GM10248 (cell line): ENCODE measurements around the gene TEKT5.

ENCODE experiments used
- CTCF ChIA-PET: fragments of 300-600 bp; sonication (Branson Sonifier 250); formaldehyde crosslinking; extraction: SDS; loops from one replicate; lab custom pipeline; 2021; ENCODE audit warnings: antibody characterized with exemption; lab: Yijun Ruan, JAX
- POLR2A ChIA-PET: fragments of 350-650 bp; sonication (Branson Sonifier 250); formaldehyde crosslinking; extraction: SDS; loops from one replicate; lab custom pipeline; 2020; ENCODE audit warnings: antibody characterized with exemption; lab: Yijun Ruan, JAX
- DNase-seq: peaks from one replicate; pipeline ENCODE4 v3.0.0; 2012; ENCODE audit errors: extremely low spot score
- TF ChIP-seq, protein P1 (sequence below): IDR thresholded peaks from 2 replicates; pipeline ENCODE4 v1.5.1; 2012; ENCODE audit warnings: mild to moderate bottlenecking, low read depth; ENCODE audit errors: extremely low read depth, missing control alignments, control extremely low read depth

The TEKT5 gene

DNA sequence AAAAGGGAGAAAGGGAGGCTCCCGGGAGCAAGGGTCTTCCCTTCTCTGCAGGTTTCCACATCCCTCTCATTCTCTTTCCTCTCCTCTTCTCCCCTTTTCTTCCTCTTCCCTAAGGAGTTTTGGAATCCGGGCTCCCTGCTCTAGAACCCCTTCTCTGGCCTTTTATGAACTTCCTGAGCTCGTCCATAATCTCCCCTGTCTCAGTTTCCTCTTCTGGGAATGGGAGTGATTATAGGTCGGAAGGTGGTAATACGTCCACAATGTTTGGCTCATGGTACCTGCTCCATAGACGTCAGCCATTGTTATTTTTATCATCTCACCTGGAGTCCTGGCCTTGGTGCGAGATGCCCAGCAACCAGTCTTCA, 113.9 kb downstream of the TEKT5 start:
- ChIA-PET CTCF (no interaction called here), POLR2A (no interaction called here)
- TF ChIP-seq, protein P1, sequence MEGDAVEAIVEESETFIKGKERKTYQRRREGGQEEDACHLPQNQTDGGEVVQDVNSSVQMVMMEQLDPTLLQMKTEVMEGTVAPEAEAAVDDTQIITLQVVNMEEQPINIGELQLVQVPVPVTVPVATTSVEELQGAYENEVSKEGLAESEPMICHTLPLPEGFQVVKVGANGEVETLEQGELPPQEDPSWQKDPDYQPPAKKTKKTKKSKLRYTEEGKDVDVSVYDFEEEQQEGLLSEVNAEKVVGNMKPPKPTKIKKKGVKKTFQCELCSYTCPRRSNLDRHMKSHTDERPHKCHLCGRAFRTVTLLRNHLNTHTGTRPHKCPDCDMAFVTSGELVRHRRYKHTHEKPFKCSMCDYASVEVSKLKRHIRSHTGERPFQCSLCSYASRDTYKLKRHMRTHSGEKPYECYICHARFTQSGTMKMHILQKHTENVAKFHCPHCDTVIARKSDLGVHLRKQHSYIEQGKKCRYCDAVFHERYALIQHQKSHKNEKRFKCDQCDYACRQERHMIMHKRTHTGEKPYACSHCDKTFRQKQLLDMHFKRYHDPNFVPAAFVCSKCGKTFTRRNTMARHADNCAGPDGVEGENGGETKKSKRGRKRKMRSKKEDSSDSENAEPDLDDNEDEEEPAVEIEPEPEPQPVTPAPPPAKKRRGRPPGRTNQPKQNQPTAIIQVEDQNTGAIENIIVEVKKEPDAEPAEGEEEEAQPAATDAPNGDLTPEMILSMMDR: no peak
- DNase-seq: no peak

DNA sequence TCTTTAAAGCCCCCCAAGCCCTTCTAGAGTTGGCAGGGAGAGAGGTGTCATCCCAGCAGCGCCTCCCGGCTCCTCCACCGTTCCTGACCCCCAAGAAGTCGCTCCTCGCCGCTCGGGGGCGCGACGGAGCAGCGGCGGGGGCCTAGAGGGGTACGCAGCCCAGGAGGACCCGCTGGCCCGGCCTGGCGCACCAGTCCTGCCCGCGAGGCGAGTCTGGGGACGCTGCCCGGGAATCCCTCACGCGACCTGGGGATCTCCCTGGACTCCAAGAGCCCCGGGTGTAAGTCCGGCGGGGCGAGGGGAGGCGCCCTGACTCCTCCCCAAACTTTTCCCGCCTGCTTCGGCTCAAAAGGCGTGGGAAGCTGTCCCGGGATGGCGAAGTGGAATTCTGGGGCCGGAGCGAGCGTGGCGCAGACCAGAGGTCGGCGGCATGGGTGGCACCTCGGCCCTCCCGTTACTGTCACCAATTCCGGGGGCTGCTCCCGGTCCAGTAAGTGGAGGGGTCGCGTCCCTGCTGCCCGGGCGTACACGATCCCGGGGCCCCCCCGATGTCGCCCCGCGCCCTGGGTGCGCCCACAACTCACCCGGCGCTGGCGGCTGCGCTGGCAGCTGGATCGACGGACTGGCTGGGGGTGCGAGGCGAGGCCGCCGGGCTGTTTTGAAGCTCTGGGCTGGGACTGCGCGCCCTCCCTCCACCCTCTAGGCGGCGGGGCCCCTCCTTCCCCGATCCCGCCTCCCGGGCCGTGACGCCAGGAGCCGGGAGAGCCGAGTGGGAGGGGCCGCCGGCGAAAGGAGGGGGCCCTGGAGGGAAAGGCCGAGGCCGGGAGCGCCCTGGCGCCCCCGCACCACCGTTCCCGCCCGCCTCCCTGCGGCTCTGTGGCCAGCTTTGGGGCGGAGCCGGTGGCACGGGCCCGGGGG, 114.5 kb downstream of the TEKT5 start, which contains the start of gene EMP2:
TSS of gene EMP2 (minus strand) at position 634 of the 918 bp plus-strand sequence. CDS start 32,981 bp downstream, outside the sequence.
- DNase-seq: peak; percentile 52
- TF ChIP-seq, protein P1: peak; percentile 46
- CTCF ChIA-PET: no interaction called here
- POLR2A ChIA-PET: no interaction called here

DNA sequence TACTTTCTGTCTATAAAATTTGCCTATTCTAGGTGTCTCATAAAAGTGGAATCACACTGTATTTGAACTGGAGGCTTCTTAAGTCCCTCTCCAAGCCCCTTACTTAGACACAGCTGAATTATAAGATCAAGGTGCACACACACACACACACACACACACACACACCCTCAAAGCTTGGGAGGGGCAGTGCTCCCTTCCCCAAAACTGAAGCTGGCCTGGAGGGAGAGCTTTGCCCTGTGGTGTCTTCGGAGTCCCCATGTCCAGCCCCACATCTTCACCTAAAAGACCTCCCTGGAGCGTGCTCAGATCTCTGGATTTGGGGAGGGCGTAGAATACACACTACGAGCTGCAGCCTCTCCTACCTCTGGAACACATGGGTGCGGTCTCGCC, 115.2 kb downstream of the TEKT5 start:
- TF ChIP-seq, protein P1: no peak
- CTCF ChIA-PET: no interaction called here
- no peak for DNase-seq
- POLR2A ChIA-PET: no interaction called here

DNA sequence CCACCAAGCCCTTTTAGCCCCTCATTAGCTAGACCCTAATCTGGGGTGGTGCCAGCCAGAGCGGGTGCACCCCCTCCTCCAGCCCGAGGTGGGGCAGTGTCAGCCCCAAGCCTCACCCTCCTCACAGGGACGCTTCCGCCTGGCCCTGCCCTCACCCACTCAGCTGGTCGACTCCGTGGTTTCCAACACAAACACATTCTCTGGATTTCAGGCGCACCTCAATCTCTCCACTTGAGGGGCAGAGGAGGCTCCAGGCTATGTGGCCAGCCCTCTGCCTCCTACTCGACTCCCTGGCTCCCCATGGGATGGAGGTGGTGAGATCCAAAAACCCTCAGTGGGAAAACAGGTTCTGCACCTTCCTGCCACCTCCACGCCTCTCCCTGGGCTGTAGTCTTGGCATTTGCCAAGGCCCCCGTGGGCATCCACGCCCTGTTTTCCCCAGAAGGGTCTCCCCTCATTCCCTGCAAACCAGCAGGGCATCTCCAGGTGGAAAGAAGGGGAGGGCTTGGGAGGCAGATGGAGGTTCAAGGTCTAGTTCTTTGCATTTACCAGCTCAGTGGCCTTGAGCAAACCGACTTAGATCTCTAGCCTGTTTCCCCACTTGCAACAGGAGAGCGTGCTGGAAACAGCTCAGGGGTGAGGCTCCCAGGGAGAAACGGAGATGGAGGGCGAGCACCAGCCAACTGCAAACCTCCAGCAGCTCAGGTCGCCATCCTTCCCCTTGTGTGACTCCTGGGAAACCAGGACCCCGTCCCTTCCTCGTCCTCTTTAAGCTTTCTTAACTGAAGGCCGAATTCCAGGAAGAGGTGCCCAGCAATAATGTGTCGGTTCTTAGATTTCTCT, 116.0 kb downstream of the TEKT5 start:
- no peak for DNase-seq
- POLR2A ChIA-PET: no interaction called here
- CTCF ChIA-PET: interaction anchor here (1.3 kb wide), 1 partner anchor 11 kb away, joined by 3 read pairs; no protein-coding TSS in a partner anchor
- TF ChIP-seq, protein P1: no peak
